Aorta (tissue), 5 donors: ENCODE results near the gene SRRM4. TPM values are rescaled to one million over a fixed set of nuclear protein-coding genes. Genes with fewer than 3 reads are reported as not detected.

ENCODE experiments used
- ATAC-seq: fragments of 200-7000 bp; cut with Tn5 transposase; one replicate; pipeline ENCODE4 v1.9.1; 2022; ENCODE audit warnings: moderate library complexity; ENCODE audit not compliant: low FRiP score
- DNase-seq, 2 donors: peaks; one replicate each; pipeline ENCODE4 v3.0.0-alpha.2; 2020
- H3K27ac ChIP-seq, 2 donors: one replicate each; pipeline ENCODE4 v1.5.1; 2013; ENCODE audit warnings: low read length in 2 of 2, mild to moderate bottlenecking in 2 of 2, moderate library complexity in 2 of 2, control low read depth in 1 of 2, inconsistent platforms in 1 of 2, low read depth in 1 of 2
- H3K27me3 ChIP-seq, 2 donors: one replicate each; pipeline ENCODE4 v1.6.1; 2013; ENCODE audit warnings: control low read depth in 1 of 2, low read length in 1 of 2, mild to moderate bottlenecking in 1 of 2, moderate library complexity in 1 of 2; ENCODE audit not compliant: insufficient read depth in 2 of 2, control insufficient read depth in 1 of 2
- H3K36me3 ChIP-seq, 2 donors: one replicate each; pipeline ENCODE4 v1.6.1; 2013; ENCODE audit warnings: control low read depth in 1 of 2, low read length in 1 of 2, mild to moderate bottlenecking in 1 of 2; ENCODE audit not compliant: insufficient read depth in 2 of 2, control insufficient read depth in 1 of 2
- H3K4me1 ChIP-seq, 2 donors: one replicate each; pipeline ENCODE4 v1.6.1; 2013; ENCODE audit warnings: low read length in 2 of 2, control low read depth in 1 of 2, mild to moderate bottlenecking in 1 of 2, moderate library complexity in 1 of 2; ENCODE audit not compliant: insufficient read depth in 2 of 2, control insufficient read depth in 1 of 2
- H3K4me3 ChIP-seq, 2 donors: one replicate each; pipeline ENCODE4 v1.5.1; 2013; ENCODE audit warnings: low read length in 2 of 2, control low read depth in 1 of 2, mild to moderate bottlenecking in 1 of 2
- H3K9me3 ChIP-seq: one replicate; pipeline ENCODE4 v1.6.1; 2013; ENCODE audit warnings: mild to moderate bottlenecking, low read length; ENCODE audit not compliant: control insufficient read depth
- WGBS, 2 donors: extraction: QIAGEN DNeasy Blood & Tissue Kit; methylation state at CpG; one replicate each; pipeline ENCODE4 v1.1.7; 2013; 5-methylcytosine and 5-hydroxymethylcytosine counted together
- intact Hi-C, 2 donors: fragments of 100-400 bp; cut with DNase I; formaldehyde crosslinking; loops; one replicate each; pipeline versions ENCODE4 v1.14.2 to v1.15.0; 2022
- polyA plus RNA-seq, 2 donors: library from polyadenylated mRNA; stranded (reverse); fragments of 200-250 nt; gene quantifications; one replicate each; pipeline ENCODE4 v1.2.3, GENCODE V29; 2013
- total RNA-seq, 2 donors: library from RNA; stranded (reverse); fragmentation: NEBNext Ultra II Directional; extraction: Animal tissue kit (Norgen Biotek cat#: 25700); gene quantifications; one replicate each; pipeline ENCODE4 v1.2.1, GENCODE V29; 2021
- donor health status: healthy with polysubstance abuse.
- donor health status: Bipolar disorder and iron deficiency.
- donor health status: DM: no; HTN: no; CAD: no.
- donor health status: DM: no; HTN: no; CAD: no.
- donor health status: DM: yes; HTN: yes; CAD: no.

Gene SRRM4
- total and polyA plus RNA-seq, 4 donors: 0.13 to 0.88 (median 0.25) TPM

- H3K36me3 ChIP-seq: no peaks in the 10 kb centered on the region
- H3K9me3 ChIP-seq: no peaks in the 10 kb centered on the region
- intact Hi-C loops: loop anchor here (2.0 to 10.0 kb wide), 2 partner anchors 71 to 301 kb away; no protein-coding TSS in a partner anchor
- H3K4me1 ChIP-seq: no peaks in the 10 kb centered on the region
- 85 to 86% methylated on average over 3 of the region's 3 CpGs for WGBS, 2 donors
- ATAC-seq (no peak), DNase-seq (no peak)
- H3K4me3 ChIP-seq: no peak overlapping the region
- no peaks in the 10 kb centered on the region for H3K27me3 ChIP-seq
- no peak overlapping the region for H3K27ac ChIP-seq
Observed at GRCh38 chr12:119114294-119114693, 133.0 kb downstream of the SRRM4 start.

DNA sequence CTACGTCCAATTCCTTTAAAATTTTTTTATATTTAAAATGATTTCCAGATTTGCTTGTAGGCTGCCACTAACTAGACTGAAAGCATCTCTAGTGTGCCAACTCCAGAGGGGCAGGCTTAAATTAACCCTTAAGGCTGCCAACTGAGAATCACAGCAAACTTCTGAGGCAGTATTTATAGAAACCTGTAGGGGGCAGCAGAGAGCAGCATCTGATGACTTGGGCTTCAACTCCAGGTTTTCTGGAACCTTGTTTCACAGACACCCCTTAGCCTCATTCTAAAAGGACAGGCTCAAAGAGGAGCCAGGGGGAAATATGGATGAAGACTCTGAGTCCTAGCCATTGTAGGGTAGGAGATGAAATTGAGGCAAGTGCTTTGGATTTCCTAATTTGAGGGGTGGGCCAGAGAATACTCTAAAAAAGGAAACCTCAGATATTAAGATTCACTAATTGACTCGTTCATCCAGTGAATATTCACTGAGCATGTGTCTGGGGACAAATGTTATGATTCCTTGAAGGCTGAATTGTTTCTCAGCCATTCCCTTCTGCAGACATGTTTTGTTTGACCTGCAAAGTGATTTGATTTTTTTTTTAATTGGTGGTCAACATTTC lies 134.1 kb downstream of the SRRM4 start:
- ATAC-seq (peak; percentile 56), DNase-seq (no peak)
- Histone ChIP-seq H3K27ac (no peak overlapping the region), H3K27me3 (no peaks in the 10 kb centered on the region), H3K9me3 (no peaks in the 10 kb centered on the region), H3K36me3 (no peaks in the 10 kb centered on the region), H3K4me3 (no peak overlapping the region), H3K4me1 (no peaks in the 10 kb centered on the region)
- intact Hi-C loops: loop anchor here (1.0 to 10.0 kb wide), 4 partner anchors 67 to 299 kb away; no protein-coding TSS in a partner anchor
- 23 to 32% methylated on average over 2 of the region's 2 CpGs for WGBS, 2 donors

DNA sequence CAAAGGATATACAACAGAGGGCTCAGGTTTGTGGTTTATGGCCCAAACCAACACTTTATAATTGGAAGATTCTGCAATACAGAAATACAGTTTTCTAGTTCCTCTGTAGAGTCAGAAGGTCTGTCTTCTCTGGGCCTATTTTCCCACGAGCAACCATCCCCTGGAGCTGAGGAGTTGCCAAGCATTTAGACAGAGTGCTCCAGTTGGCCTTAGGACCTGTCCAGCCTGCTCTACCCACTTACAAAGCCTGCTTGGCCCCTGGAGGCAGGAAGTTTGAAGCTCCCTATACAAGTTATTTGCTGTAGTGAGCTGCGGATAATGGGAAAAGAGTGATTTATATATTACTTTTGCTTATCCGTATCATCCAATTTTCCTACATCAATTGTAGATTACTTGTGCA lies 136.6 kb downstream of the SRRM4 start:
- Histone ChIP-seq H3K36me3 (no peaks in the 10 kb centered on the region), H3K27me3 (no peaks in the 10 kb centered on the region), H3K9me3 (no peaks in the 10 kb centered on the region), H3K4me3 (no peak overlapping the region), H3K27ac (no peak overlapping the region), H3K4me1 (no peaks in the 10 kb centered on the region)
- intact Hi-C loops: loop anchor here (5.0 to 10.0 kb wide), 2 partner anchors 64 to 67 kb away; no protein-coding TSS in a partner anchor
- WGBS, 2 donors: 65 to 66% methylated on average over 3 of the region's 3 CpGs
- no peak for DNase-seq
- ATAC-seq: no peak

DNA sequence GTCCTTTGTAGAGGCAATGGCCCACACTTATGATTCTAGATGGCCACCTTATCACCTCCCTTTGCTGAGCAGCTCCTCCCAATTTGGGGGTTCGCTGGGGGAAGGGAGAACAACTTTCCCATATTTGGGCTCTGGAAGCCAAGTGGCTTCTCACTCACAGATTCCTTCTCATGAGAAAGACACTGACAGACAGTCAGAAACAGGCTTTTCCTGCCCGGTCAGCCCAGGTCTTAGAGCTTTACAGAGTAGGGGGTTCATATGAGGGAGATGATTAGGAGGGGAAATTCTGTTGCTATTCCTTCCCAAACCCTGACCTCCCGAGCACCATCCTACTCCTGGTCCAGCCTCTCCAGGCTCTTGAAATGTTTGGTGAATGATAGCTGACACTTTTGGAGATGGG lies 137.3 kb downstream of the SRRM4 start:
- no peak for ATAC-seq
- no peak for DNase-seq
- H3K4me1 ChIP-seq: no peaks in the 10 kb centered on the region
- H3K27me3 ChIP-seq: no peaks in the 10 kb centered on the region
- intact Hi-C loops: loop anchor here (5.0 to 10.0 kb wide), 2 partner anchors 64 to 66 kb away; no protein-coding TSS in a partner anchor
- H3K9me3 ChIP-seq: no peaks in the 10 kb centered on the region
- H3K27ac ChIP-seq: no peak overlapping the region
- no peaks in the 10 kb centered on the region for H3K36me3 ChIP-seq
- 67 to 77% methylated on average over 3 of the region's 3 CpGs for WGBS, 2 donors
- no peak overlapping the region for H3K4me3 ChIP-seq

DNA sequence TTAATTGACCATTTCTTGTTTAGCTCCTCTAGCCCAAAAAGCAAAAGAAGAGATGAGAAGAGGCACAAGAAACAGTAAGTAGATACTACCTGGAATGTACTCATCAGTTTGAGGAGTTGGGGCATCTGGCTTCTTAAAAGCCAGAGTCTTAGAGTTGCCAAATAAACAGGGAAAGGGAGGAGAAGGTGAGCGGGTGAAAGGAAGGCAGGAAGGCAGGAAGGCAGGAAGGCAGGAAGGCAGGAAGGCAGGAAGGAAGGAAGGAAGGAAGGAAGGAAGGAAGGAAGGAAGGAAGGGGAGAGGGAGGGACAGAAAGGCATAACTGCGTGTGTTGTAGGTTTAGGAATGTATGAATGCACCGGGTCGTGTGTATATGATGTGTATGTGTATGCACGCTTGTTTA lies 140.7 kb downstream of the SRRM4 start:
- Histone ChIP-seq H3K9me3 (no peaks in the 10 kb centered on the region), H3K27ac (no peak overlapping the region), H3K36me3 (no peaks in the 10 kb centered on the region), H3K27me3 (no peaks in the 10 kb centered on the region), H3K4me3 (no peak overlapping the region), H3K4me1 (no peaks in the 10 kb centered on the region)
- ATAC-seq: no peak
- WGBS, 2 donors: 70 to 77% methylated on average over 4 to 5 of the region's 5 CpGs
- DNase-seq: no peak
- intact Hi-C loops: no loop called here

DNA sequence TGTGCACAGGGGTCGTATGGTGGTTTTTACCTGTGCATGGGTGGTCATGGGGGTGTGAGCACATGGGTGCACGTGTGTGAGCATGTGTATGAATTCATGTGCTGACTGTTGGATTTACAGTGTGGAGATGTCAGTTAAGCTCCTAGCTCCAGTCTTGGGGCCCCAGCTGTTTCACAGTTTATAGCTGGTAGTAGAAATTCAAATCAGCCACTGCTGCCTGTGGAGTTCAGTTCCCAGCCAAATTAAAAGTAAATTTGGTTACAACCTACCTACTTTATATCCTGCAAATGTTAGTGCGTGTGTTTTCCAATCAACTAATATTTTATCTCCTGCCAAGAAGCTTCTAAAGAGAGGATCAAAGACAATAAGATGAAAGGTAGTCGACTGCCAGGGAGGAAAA lies 141.4 kb downstream of the SRRM4 start:
- no peak for DNase-seq
- no peak for ATAC-seq
- H3K27ac ChIP-seq: no peak overlapping the region
- no peaks in the 10 kb centered on the region for H3K9me3 ChIP-seq
- H3K4me3 ChIP-seq: no peak overlapping the region
- intact Hi-C loops: no loop called here
- WGBS, 2 donors: 69 to 76% methylated on average over 4 of the region's 4 CpGs
- no peaks in the 10 kb centered on the region for H3K27me3 ChIP-seq
- no peaks in the 10 kb centered on the region for H3K4me1 ChIP-seq
- no peaks in the 10 kb centered on the region for H3K36me3 ChIP-seq

DNA sequence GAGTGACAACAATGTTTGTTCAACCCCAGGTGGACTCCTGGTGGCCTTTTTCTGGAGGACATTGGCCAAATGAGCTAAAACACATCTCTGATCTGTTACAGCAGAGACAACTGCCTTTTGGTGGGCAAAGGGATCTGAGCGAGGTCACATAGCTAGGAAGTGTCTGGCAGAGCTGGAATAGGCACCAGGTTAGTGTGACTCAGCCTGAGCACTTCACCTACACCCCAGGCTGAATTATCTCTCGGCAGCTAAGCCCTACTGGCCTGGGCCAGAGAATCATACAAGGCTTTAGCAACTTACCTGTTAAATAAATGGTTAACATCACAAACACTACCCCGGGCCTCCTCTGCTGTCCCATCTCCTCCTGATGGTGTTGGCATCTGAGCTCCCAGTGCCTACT lies 147.2 kb downstream of the SRRM4 start:
- ATAC-seq (no peak), DNase-seq (no peak)
- H3K27me3 ChIP-seq: no peaks in the 10 kb centered on the region
- no peaks in the 10 kb centered on the region for H3K36me3 ChIP-seq
- peaks cover 5% of the 10 kb centered on the region for H3K9me3 ChIP-seq
- H3K4me1 ChIP-seq: no peaks in the 10 kb centered on the region
- no peak overlapping the region for H3K4me3 ChIP-seq
- intact Hi-C loops: no loop called here
- 61 to 72% methylated on average over 3 of the region's 3 CpGs for WGBS, 2 donors
- H3K27ac ChIP-seq: no peak overlapping the region

- H3K9me3 ChIP-seq: peaks cover 5% of the 10 kb centered on the region
- no peak for ATAC-seq
- H3K4me1 ChIP-seq: no peaks in the 10 kb centered on the region
- WGBS, 2 donors: 76 to 78% methylated on average over 3 of the region's 3 CpGs
- intact Hi-C loops: no loop called here
- H3K27ac ChIP-seq: no peak overlapping the region
- DNase-seq: no peak
- no peaks in the 10 kb centered on the region for H3K36me3 ChIP-seq
- H3K4me3 ChIP-seq: no peak overlapping the region
- no peaks in the 10 kb centered on the region for H3K27me3 ChIP-seq
Observed at GRCh38 chr12:119129827-119130434, 148.6 kb downstream of the SRRM4 start.

DNA sequence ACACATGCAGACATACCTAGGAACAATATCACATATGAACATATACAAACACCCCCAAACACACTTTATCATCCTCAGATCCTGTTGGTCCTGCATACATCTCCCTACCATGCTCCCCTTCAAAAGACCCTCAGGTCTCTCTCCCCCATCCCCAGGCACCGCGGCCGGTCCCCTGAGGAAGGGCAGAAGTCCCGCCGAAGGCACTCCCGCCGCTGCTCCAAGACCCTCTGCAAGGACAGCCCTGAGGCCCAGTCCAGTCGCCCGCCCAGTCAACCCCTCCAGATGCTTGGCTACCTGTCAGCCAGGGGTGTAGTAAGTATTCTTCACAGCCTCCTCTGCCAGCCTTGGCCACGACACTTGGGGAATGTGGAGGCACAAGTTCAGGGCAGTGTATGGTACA lies 149.2 kb downstream of the SRRM4 start:
- H3K36me3 ChIP-seq: no peaks in the 10 kb centered on the region
- no peaks in the 10 kb centered on the region for H3K4me1 ChIP-seq
- DNase-seq (no peak), ATAC-seq (no peak)
- intact Hi-C loops: no loop called here
- H3K27me3 ChIP-seq: no peaks in the 10 kb centered on the region
- no peak overlapping the region for H3K4me3 ChIP-seq
- no peak overlapping the region for H3K27ac ChIP-seq
- 92 to 93% methylated on average over 10 of the region's 10 CpGs for WGBS, 2 donors
- peaks cover 5% of the 10 kb centered on the region for H3K9me3 ChIP-seq
